Vagina (tissue), 2 donors: ENCODE data around the gene SIK2. TPM values are rescaled to one million over a fixed set of nuclear protein-coding genes. Genes with fewer than 3 reads are reported as not detected.

Source experiments
- DNase-seq, 2 donors: peaks; one replicate each; pipeline ENCODE4 v3.0.0-alpha.2; 2017; ENCODE audit errors: extremely low spot score in 2 of 2
- H3K27ac ChIP-seq: fragments of 200-600 bp; sonication (generic); one replicate; pipeline ENCODE4 v1.5.1; 2019
- H3K27me3 ChIP-seq: fragments of 200-600 bp; sonication (generic); one replicate; pipeline ENCODE4 v1.5.1; 2019
- H3K36me3 ChIP-seq, 2 donors: fragments of 200-600 bp; sonication (generic); one replicate each; pipeline ENCODE4 v1.5.1; 2017 to 2019
- H3K4me1 ChIP-seq: fragments of 200-600 bp; sonication (generic); one replicate; pipeline ENCODE4 v1.5.1; 2019
- H3K4me3 ChIP-seq, 2 donors: fragments of 200-600 bp; sonication (generic); 1 replicate in 1 of 2; 2 replicates in 1 of 2; pipeline ENCODE4 v1.5.1; 2016 to 2019
- H3K9me3 ChIP-seq: fragments of 200-600 bp; sonication (generic); one replicate; pipeline ENCODE4 v1.5.1; 2019
- CTCF ChIP-seq, 3 experiments: fragments of 450-650 bp in 2 of 3; fragments of 200-600 bp in 1 of 3; sonication (generic) in 1 of 3; IDR thresholded peaks; one replicate each; pipeline ENCODE4 v1.5.1; 2017 to 2019; ENCODE audit warnings: antibody characterized with exemption in 3 of 3, mild to moderate bottlenecking in 2 of 3, moderate library complexity in 2 of 3
- POLR2A ChIP-seq, 2 donors: fragments of 450-650 bp; IDR thresholded peaks; one replicate each; pipeline ENCODE4 v1.6.1; 2017; ENCODE audit warnings: antibody characterized with exemption in 2 of 2, mild to moderate bottlenecking in 2 of 2, moderate library complexity in 2 of 2
- POLR2AphosphoS5 ChIP-seq, 2 donors: sonication (generic); formaldehyde crosslinking; IDR thresholded peaks; one replicate each; pipeline ENCODE4 v1.9.0; 2017; ENCODE audit warnings: antibody characterized with exemption in 2 of 2, mild to moderate bottlenecking in 2 of 2, low read depth in 1 of 2; ENCODE audit not compliant: insufficient read depth in 1 of 2
- intact Hi-C: fragments of 100-400 bp; cut with DNase I; formaldehyde crosslinking; loops from one replicate; pipeline ENCODE4 v1.15.1; 2023
- total RNA-seq: library from RNA; depleted of rRNA; stranded (reverse); fragments of >200 nt; gene quantifications from one replicate; pipeline ENCODE4 v1.2.3, GENCODE V29; 2016

The SIK2 gene
- total RNA-seq, 1 donor from 2014 or later = 16.7 TPM

GRCh38 chr11:111779118-111779517 lies 176.9 kb downstream of the SIK2 start:
- intact Hi-C loops = loop anchor here (5.0 kb wide), 1 partner anchor 63 kb away; no protein-coding TSS in a partner anchor
- Histone ChIP-seq H3K4me1 (no peaks in the 10 kb centered on the region), H3K4me3 (no peak overlapping the region), H3K27me3 (no peaks in the 10 kb centered on the region), H3K36me3 (peaks cover 0 to under 1% of the 10 kb centered on the region in 2 donors), H3K27ac (no peak overlapping the region), H3K9me3 (no peaks in the 10 kb centered on the region)
- DNase-seq = no peak
- no peak for TF ChIP-seq POLR2A (IDR thresholded peaks at IDR 0.05)
- no peak for TF ChIP-seq POLR2AphosphoS5 (IDR thresholded peaks at IDR 0.05; ENCODE audit: insufficient read depth in 1 of 2, low read depth in 1 of 2)
- no peak for TF ChIP-seq CTCF (IDR thresholded peaks at IDR 0.05)

Other genes starting within 250 kb of the SIK2 start
- gene POU2AF1, start 223.2 kb upstream of the SIK2 start, total RNA-seq = not detected
- not detected for gene BTG4, start 90.1 kb upstream of the SIK2 start, total RNA-seq
- gene HOATZ, start 87.7 kb upstream of the SIK2 start, total RNA-seq = not detected
- 22.3 TPM for gene LAYN, start 61.7 kb upstream of the SIK2 start, total RNA-seq
- 35.6 TPM for gene PPP2R1B, start 163.9 kb downstream of the SIK2 start, total RNA-seq